Sigmoid colon (tissue), 4 donors: Measurements from ENCODE around the gene PDHX.
A peak's percentile ranks its signal among the peaks of the same experiment; 100 is the strongest.

Experiments
- CTCF ChIP-seq, 4 experiments: fragments of 450-650 bp in 3 of 4; fragments of 200-600 bp in 1 of 4; IDR thresholded peaks; one replicate each; pipeline ENCODE4 v1.5.1; 2016 to 2019; ENCODE audit warnings: antibody characterized with exemption in 4 of 4, mild to moderate bottlenecking in 3 of 4, moderate library complexity in 2 of 4
- POLR2A ChIP-seq, 2 donors: fragments of 450-650 bp; IDR thresholded peaks; one replicate each; pipeline ENCODE4 v1.6.1; 2016; ENCODE audit warnings: antibody characterized with exemption in 2 of 2, mild to moderate bottlenecking in 2 of 2, moderate library complexity in 2 of 2
- POLR2AphosphoS5 ChIP-seq, 4 donors: sonication (generic); formaldehyde crosslinking; IDR thresholded peaks; one replicate each; pipeline ENCODE4 v1.6.1; 2017; ENCODE audit warnings: antibody characterized with exemption in 4 of 4

GRCh38 chr11:34916015-34916842 is at the start of gene PDHX, which contains the start of gene APIP:
- peak; percentile 88 to 98 (median 89) for TF ChIP-seq POLR2AphosphoS5 (IDR thresholded peaks at IDR 0.05)
- TF ChIP-seq CTCF (IDR thresholded peaks at IDR 0.05) = no peak
- TF ChIP-seq POLR2A (IDR thresholded peaks at IDR 0.05) = peak; percentile 94 to 96
